HG03520 (cell line): ENCODE measurements around the gene CTNND2.
"Not testable (repeated sequence)": the region's sequence is repeated elsewhere in the genome, so short reads cannot be mapped to it uniquely, and the experiment has no call there.

Experiments
- ATAC-seq: cut with Tn5 transposase; IDR thresholded peaks from one replicate; pipeline ENCODE4 v1.9.1; 2021; ENCODE audit warnings: mild to moderate bottlenecking, moderate library complexity; ENCODE audit not compliant: unreplicated experiment

Gene CTNND2

DNA sequence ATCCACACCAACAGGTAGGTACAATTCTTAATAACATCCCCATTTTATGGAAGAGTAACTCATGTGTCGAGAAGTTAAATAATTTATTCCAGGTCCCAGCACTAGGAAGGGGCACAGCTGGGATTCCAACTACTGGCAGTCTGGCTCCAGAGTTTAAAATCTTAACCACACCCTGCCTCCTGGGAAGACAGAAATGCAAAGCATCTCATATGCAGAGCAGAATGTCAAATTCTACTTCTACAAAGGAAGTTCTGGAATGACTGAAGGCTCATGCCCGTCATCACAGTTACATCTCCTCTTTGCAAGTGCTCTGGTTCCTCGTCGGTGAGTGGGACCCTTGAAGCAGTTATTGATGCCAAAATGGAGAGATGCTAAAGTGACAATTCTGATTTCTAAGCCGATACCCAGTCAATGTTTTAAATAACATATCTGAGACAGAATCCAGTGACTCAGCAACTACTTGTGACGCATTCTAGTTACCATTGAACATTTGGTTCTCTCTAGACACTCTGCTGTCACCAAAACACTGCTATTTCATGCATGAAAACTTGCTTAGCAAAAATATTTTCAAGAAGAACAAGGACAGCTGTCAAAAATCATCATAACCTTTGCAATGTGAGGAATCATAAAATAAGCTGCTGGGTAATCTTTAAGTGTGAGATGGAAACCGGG lies 412.7 kb downstream of the CTNND2 start:
- no peak for ATAC-seq

- ATAC-seq: no peak
These were observed 420.6 kb downstream of the CTNND2 start for GRCh38 chr5:11483630-11484029.

DNA sequence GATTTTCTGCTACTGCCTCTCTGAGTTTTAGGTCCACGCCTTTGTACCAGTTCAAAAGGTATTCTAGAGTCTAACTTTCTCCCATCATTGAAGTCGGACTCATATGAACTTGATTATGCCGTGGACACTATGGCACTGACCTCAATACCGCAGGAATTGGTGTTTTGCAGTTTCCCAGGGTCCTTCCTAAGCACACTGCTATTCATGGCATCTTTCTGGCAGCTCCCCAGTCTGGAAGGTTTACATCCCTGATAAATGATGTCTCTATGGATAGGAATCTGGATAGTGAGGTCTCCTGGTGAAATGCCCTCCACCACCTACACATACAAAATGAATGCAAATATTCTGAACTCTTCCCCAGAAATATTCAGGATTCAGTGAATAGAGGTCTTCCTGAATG lies 422.2 kb downstream of the CTNND2 start:
- no peak for ATAC-seq

- no peak for ATAC-seq
These were observed 426.5 kb downstream of the CTNND2 start for GRCh38 chr5:11477786-11478185.

DNA sequence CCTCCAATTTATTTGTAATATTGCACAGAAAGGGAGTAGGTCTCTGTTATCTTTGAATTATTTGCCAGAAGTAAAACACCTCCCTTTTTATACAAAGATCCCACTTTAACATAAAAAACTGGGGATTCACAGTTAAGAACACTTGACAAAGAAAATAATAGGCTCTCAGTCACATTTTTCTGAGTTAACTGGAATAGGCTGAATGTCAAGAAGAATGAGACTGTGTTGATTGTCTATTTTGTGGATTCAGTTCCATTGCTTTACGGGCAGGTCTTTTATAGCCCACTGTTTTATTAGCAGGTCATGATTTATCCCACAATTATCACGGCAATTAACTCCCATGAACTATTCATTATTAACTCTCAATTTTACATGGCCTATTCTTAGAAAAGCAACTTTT lies 427.4 kb downstream of the CTNND2 start:
- no peak for ATAC-seq

GRCh38 chr5:11468334-11469039 lies 435.8 kb downstream of the CTNND2 start:
- no peak for ATAC-seq

GRCh38 chr5:11467588-11467987 lies 436.7 kb downstream of the CTNND2 start:
- ATAC-seq: no peak

GRCh38 chr5:11459716-11460115 lies 444.5 kb downstream of the CTNND2 start:
- ATAC-seq: no peak

GRCh38 chr5:11455505-11455904 lies 448.7 kb downstream of the CTNND2 start:
- ATAC-seq: no peak

DNA sequence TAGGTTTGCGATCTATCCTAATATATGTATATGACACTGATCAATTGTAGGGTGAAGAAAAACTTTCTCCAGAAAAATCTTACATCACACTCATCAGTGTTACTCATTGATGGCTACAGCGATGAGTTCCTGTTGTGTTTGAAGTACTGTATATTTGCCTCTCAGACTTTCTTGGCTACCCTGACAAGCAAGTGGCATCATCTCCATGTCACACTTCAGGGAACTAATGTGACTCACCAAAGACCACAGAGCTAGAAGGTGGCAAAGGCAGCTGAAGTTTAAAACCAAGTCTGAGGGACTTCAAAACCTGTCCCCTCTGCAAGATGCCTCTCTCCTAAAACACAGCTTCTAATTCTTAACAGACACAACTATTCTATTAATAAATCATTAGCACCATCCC lies 451.4 kb downstream of the CTNND2 start:
- ATAC-seq: no peak

GRCh38 chr5:11449966-11450365 lies 454.3 kb downstream of the CTNND2 start:
- ATAC-seq: no peak

DNA sequence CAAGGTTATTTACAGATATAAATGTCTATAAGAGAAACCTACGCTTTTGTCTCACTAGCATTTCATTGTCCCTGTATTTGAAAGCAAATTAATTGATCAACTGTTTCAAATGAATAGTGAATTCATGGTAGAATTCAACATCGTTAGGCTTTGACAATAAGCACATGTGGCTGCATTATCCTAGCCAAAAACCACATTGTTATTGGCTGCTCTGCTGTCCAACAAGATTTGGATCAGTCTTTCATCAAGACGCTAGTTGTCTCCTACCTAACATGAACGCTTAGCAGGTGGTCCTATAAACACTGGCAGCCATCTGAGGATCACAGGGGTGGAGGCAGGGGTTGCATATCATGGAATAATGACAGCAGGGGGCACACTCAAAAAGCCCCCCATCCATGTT lies 455.0 kb downstream of the CTNND2 start:
- ATAC-seq: no peak

- no peak for ATAC-seq
These were observed 460.4 kb downstream of the CTNND2 start for GRCh38 chr5:11443831-11444230.

GRCh38 chr5:11432116-11432515 lies 472.1 kb downstream of the CTNND2 start:
- ATAC-seq: no peak

GRCh38 chr5:11429254-11429653 lies 475.0 kb downstream of the CTNND2 start:
- no peak for ATAC-seq

GRCh38 chr5:11427569-11427968 lies 476.7 kb downstream of the CTNND2 start:
- ATAC-seq: no peak

DNA sequence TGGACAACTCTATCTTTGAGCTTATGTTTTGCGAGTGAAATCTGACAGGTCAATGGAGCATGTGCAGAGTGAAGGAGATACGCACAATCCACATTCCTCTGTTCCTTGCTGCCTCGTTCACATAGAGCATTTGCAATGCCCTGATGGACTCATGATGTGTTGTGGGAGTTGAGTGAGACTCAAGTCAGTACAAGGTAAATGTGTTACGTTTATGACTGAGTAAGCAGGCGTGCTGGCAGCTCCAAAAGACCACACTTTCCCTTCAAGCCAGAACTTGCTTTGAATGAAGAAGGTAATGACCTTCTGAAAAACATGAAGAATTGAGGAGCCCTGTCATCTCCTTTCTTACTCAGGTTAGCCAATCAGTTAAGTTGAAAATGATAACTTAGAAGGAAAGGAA lies 477.8 kb downstream of the CTNND2 start:
- ATAC-seq: no peak

DNA sequence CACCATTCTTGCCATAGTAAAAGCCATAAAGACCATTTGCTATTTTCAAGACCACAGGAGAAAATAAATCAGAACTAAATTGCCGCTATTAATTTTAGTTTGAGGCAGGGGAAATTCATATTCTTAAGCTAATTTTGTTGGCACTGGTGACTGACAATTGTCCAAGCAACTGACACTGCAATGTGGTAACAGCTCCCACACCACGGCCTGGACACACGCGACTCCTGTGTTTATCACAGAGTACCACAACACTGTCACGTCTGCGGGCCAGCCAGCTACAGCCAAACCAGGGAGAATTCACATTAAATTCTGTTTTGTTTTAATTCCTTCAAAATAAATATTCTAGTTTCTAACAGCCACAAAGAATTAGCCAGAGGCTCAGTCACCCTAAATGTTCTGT lies 481.9 kb downstream of the CTNND2 start:
- ATAC-seq: no peak

DNA sequence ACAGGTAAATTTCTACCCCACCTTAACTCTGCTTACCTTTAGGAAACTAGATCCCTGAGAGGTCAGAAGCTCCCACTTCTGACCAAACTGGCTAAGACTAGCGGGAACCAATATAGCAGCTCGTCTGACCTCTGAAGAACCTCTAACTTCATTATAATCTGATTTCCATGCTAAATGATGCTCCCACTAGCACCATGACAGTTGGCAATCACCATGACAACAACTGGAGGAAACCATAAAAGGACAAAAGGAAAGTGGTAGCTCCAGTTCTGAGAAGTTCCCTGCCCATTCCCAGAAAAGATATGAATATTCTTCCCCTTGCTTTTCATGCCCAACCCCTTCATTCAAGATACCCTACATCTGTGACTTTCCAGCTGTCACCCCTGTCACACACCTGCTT lies 483.3 kb downstream of the CTNND2 start:
- ATAC-seq: no peak

GRCh38 chr5:11415751-11416150 lies 488.5 kb downstream of the CTNND2 start:
- ATAC-seq: no peak

- ATAC-seq: not testable (repeated sequence)
These were observed 489.5 kb downstream of the CTNND2 start for GRCh38 chr5:11414732-11415131.

DNA sequence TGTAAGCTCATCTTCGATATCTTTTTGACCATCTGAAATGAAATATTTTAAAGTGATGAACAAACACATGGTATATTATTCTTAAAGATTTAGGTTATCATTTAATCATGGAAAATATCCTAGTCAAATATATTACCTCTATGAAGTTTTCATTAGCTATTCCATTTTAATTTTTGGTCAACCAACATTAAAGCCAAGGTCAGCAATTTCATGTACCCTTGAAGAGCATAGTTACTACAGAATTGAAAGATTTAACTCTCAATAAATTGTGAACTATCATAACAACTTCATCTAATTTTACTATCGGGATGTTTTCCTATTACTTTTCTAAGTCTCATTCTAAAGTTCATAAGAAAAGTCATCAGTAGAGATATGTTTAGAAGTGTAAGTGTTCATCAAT lies 492.6 kb downstream of the CTNND2 start:
- ATAC-seq: no peak
